Activated CD8-positive, alpha-beta memory T cell treated with anti-CD3 and anti-CD28 coated beads, Interleukin-2, amount 50 U/mL, for 24 hours (primary cell): ENCODE data around the gene HADHA.

Source experiments
- DNase-seq: peaks from one replicate; pipeline ENCODE4 v3.0.0-alpha.2; 2020; ENCODE audit errors: extremely low read depth

HADHA gene

DNA sequence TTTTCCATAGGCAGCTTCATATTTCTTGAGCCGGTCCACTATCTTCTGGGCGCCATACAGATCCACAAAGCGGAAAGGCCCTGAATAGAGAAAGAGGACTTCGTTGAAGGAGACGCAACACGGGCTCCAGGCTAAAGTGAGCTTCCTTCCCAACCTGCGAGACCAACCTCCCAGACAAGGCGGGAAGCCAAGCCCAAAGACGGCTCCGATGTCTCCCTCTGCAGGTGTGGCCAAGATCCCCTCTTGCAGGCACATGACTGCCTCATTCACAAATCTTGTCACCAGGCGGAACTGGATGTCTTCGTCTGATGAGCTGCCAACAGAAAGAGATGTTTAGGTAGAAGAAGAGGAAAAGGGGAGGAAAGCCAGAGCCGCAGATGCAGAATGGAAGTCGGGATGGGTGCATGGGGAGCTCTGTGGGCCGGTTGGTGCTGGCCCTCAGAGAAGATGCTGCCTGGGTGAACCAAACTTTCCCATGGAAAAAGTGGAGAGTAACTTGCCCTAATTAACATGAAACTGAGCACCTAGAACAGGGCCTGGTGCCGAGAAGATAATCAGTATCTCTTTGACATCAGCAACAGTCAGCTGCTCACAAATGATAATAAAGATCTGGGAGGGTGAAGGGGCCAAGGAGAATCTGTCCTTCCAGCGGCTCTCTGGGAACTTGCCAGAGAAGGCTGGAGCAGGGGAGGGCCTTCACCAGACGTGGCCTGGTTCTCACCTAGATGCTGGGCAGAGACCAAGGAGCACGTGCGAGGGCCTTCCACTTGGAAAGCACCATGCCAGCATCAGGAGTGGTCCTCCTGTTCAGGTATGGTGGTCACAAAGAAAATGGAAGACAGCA is 52.9 kb downstream of the HADHA start:
- no peak for DNase-seq

DNA sequence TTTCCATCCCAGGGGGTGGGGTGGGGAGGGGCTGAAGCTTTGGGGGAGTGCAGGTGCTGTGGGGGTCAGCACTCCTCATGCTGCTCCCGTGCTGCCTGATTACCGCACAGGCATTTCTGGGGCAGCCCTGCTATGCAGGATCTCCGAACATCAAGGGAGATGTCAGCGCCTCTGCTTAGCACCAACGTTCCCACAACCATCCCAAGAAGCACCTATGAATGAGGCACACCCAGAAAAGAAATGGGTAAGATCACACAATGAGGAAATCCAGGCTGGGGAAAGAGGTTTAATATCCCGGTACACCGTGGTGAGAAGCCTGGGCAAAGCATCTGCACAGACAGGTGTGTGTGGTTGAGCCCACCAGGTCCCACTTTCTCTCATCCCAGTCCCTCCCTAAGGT is 54.1 kb downstream of the HADHA start:
- DNase-seq: no peak

DNA sequence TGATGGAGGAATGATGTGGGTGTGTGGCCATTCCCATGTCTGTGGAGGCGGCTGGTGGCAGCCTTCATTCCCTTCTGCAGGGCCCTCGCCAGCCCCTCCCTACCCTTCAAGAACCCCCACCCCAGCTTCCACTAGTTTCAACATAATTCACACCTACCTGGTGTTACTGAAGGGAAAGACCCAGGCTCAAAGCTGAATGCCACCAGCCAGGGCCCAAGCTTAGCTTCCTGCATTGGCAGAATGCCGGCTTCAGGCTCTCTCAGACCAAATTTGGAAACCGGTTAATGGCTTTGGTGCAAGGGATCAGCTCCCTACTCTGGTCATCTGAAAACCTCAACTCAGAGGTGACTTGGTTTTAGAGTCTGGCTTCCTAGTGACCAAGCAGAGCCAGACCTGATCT is 54.7 kb downstream of the HADHA start:
- DNase-seq: no peak

DNA sequence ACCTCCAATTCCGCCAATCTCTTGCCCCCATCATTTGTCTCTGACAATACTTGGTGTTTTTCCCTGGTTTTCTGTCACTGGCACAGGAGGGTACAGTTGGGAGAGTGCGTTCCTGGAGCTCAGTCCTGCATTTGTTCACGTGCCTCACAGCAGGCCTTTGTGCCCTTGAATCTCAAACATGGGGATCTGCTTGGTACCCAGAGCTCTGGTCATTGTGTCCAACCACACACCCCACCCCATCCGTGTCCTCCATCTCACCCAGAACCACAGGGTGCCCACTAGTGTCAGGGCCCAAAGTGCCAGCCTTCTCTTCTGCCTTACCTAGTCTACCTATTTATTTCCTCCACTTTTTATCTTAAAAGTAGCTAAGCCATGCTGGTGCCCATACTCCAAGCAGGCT is 55.3 kb downstream of the HADHA start:
- DNase-seq: no peak

DNA sequence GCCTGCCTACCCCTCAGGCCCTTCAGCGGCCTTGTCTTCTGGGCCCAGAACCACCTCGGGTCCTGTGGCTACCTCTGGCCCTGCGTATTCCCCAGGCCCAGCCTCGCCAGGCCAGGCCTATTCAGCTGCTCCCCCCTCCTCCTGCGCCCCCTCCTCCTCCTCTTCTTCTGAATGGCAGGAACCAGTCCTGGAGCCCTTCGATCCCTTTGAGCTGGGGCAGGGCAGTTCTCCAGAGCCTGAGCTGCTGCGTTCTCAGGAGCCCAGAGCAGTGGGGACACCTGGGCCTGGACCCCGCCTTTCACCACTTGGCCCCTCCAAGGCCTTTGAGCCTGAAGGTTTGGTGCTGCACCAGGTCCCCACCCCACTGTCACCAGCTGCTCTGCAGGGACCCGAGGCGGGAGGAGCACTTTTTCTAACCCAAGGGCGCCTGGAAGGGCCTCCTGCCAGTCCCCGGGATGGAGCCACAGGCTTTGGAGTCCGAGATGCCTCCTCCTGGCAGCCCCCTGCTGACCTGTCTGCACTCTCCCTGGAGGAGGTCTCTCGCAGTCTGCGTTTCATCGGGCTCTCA is 56.8 kb downstream of the HADHA start:
- no peak for DNase-seq

DNA sequence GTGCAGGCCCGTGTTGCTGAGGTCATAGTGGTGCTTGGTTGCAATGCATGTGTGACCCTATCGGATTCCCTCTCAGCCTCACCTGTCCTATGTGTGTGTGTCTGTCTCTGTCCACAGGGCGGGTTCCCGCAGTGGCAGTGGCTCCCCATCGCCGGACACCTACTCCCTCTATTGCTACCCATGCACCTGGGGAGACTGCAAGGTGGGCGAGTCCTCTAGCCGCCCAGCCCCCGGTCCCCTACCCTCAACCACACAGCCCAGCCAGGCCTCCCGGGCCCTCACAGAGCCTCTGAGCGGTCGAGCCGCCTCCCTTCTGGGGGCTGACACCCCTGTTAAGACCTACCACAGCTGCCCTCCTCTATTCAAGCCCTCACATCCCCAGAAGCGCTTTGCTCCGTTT is 57.3 kb downstream of the HADHA start:
- DNase-seq: no peak

DNA sequence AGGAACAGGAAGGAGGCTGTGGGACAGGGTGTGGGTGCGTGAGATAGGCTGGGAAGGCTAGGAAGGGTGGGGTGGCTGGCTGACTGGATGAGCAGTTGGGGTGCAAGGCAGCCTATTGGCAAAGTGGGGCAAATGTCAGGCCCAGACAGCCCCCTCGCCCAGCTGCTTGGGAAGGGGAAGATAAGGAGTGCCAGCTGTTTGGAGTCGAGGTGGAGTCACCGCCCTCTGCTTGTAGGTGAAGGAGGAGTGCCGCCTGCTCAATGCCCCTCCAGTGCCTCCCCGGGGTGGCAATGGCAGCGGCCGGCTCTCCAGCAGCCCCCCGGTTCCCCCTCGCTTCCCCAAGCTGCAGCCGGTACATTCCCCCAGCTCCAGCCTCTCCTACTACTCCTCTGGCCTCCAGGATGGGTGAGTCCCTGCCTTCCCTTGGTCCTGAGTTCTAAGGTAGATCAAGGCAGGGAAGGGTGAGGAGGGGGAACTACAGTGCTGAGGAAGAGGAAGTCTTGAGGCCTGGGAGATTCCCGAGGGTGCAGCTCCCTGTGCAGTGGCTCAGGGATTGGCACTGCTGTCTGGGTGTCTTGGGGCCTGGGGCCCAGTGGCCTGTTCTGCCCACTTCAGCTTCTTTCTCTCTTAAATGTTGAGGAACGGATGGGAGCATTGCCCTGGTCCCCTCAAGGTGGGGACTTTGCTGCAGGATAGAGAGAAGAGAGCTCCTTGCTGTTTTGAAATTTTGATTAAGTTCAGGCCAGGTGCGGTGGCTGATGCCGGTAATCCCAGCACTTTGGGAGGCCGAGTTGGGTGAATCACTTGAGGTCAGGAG is 58.3 kb downstream of the HADHA start:
- no peak for DNase-seq

DNA sequence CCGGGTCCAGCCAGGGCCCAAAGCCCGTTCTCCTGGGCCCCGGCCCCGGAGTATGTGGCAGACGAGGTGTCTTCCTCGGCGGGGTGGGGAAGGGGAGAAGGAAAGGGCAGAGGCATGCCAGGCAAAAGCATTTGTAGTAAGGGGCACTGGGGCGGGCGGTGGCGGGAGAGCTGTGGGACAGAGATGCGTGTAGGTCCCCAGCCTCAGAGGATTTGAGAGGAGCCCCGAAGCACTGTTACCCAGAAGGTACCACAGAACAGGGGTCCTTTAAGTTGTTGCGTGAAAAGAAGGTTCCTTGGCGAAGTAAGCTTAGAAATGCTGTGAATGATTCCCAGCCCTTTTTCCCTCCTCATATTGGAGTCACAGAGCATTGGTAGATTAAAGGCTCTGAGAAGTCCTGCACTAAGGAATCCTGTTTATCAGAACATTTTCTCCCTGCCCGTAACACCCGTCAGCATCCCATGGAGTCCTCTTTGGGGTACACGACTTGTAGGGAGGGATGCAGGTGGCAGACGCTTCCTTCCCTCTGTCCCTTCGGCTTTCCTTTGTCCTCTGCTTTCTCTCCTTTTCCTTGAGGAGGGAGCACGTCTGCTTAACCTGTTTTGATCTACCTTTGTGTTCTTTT is 59.0 kb downstream of the HADHA start:
- DNase-seq: no peak

DNA sequence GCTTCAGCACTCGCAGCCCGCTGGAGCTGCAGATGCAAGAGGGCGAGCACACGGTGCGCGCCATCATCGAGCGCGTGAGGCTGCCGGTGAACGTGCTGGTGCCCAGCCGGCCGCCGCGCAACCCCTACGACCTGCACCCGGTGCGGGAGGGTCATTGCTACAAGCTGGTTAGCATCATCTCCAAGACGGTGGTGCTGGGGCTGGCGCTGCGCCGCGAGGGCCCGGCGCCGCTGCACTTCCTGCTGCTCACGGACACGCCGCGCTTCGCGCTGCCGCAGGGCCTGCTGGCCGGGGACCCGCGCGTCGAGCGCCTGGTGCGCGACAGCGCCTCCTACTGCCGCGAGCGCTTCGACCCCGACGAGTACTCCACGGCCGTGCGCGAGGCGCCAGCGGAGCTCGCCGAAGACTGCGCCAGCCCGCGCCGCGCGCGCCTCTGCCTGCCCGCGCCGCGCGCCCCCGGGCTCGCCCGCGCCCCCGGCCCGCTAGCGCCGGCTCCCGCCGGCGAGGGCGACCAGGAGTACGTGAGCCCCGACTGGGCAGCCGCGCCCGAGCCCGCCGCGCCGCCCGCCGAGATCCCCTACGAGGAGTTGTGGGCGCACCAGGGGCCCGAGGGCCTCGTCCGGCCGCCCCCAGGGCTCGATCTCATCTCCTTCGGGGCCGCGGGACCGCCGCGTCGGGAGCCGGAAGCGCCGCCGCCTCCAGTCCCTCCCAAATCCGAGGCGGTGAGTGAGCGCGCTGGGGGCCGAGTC is 59.7 kb downstream of the HADHA start:
- peak; percentile 39 for DNase-seq

DNA sequence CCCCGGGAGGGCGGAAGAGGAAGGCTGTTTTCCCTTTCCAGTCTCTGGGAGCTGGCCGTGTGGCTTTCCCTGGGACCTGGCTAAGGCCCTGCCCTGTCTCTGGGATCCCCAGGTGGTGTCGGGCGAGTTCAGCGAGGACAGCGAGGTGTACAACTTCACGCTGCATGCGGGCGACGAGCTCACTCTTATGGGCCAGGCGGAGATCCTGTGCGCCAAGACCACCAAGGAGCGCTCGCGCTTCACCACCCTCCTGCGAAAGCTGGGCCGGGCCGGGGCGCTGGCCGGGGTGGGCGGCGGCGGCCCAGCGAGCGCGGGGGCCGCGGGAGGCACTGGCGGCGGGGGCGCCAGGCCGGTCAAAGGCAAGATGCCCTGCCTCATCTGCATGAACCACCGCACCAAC is 60.3 kb downstream of the HADHA start:
- no peak for DNase-seq

DNA sequence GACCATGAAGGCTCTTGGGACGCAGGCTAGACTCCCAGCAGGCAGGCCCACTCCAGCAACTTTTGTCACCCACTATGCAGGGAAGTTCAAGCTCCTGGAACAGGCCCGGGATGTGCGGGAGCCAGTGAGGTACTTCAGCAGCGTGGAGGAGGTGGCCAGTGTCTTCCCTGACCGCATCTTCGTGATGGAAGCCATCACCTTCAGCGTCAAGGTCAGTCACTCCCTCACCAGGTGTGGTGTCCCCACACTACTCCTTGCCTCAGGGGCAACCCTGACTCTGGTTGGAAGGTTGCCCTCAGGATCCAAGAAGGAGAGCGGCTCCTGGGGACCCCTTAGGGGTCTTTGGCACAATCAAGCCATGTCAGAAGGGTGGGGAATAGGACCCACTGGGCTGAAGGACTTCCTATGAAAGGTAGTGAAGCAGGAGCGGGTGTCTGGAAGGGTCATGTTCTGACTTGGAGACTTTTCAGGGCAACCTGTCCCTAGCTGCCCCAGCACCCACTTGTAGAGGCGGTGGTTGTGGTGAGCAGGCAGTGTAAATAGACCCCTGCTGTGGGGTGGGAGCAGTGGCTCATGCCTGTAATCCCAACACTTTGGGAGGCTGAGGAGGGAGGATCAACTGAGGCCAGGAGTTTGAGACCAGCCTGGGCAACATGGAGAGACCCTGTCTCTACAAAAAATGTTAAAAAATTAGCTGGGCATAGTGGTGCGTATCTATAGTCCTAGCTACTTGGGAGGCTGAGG is 61.4 kb downstream of the HADHA start:
- DNase-seq: no peak

DNA sequence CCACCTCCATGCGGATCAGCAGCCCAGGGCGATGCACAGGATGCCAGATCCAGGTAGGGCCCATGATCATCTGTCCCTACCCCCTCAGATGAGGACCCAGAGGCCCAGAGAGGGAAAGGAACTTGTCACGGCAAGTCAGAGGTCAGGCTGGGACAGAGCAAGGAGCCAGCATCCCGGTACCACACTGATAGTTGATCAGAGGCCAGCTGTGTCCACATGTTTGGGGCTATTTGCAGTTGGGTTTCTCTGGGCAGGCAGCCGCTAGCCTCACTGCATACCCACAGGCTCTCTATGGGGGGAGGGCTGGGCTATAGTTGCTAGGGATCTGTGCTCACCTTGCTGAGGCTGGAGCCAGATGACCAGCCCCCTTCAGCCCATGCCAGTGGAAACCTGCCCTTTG is 62.0 kb downstream of the HADHA start:
- no peak for DNase-seq

DNA sequence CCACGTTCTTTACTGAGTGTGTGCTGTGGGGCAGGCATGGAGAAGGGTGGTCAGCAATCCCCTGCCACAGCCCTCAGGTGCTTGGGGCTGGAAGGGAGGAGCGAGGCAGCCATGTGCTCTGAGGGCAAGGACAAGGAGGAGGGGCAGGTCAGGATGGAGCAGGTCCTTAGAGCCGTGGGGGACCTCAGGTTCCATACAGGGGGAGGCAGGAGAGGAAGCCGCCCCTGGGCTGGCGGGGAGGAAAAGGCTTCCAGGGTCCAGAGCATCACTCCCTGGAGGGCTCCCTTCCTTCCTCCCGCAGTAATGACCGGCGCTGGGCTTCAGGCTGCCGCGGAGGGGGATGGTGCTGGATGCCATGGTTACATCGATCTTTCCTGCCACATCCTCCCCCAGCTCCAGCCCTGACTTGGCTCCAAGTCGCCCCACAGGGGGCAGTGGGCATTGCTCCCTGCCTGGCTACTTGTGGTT is 65.0 kb downstream of the HADHA start:
- DNase-seq: no peak

DNA sequence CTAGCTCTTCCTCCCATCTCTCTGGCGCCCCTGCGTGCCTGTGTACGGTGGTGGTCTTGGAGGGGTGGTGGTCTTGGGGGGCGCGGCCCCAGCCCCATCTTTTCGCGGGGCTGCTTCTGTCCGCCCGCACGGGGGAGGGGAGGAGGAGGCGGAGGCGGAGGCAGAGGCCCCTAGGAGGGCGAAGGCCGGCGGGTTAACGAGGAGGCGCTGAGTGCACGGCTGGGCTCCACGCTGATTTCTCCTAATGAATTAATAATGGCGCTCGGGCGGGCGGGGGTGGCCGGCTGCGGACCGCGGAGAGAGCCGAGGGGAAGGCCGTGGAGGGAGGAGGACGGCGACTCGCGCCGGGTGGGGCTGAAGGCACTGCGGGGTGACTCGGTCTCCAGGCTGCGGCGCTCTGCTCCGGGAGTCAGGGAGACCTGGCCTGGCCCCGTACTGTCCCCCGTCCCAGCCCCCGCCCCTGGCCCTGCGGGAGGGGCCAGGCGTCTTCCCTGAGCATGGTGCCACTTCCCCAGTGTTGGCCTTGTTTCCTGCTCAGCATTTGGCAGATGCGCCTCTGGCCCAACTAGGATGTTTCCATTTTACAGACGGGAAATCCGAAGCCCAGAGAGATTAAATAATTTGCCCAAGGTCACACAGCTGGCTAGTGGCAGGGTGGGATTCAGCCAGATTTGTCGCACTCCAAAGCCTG is 65.5 kb downstream of the HADHA start:
- no peak for DNase-seq

DNA sequence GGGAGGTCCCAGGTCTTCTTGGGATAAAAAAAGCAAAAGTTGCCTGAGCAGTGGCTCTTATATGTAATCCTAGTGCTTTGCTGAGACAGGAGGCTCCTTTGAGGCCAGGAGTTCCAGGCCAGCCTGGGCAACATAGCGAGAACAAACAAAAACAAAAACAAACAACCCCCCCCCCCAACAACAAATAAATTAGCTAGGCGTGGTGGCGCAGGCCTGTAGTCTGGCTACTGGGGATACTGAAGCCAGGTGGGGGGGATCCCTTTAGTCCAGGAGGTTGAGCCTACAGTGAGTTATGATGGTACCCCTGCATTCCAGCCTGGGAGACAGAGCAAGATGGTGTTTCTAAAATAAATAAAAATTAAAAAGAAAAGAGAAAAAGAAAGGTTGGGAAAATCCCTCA is 66.2 kb downstream of the HADHA start:
- DNase-seq: no peak

DNA sequence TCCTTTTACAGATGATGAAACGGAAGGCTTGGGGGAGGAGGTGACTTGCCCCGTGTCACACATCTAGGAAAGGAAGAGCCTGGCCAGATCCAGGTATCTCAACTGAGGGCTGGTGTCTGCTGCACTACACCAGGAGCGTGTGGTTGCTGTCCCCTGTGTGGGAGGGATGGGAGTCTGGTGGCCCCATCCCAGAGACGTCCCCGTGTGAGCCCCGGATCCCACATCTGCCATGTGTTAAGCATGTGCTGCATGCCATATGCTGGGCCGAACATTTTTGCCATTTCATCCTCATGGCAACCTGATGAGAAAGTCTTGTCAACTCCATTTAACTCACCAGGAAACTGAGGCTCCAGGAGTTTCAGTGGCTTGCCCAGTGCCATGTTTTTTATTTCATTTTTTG is 67.3 kb downstream of the HADHA start:
- no peak for DNase-seq

DNA sequence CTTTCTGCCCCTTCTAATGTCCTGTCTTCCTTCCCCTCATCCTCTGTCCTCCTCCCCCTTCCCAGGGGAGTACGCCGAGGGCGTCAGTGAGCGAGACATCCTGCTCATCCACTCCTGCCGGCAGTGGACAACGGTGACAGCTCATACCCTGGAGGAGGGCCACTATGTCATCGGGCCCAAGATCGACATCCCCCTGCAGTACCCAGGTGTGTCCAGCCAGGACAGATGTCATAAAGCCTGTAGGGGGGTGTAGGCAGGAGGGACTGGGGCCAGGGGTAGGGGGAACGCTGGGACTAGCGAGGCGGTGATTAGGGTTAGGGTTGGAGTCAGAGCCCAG is 68.2 kb downstream of the HADHA start:
- DNase-seq: no peak

DNA sequence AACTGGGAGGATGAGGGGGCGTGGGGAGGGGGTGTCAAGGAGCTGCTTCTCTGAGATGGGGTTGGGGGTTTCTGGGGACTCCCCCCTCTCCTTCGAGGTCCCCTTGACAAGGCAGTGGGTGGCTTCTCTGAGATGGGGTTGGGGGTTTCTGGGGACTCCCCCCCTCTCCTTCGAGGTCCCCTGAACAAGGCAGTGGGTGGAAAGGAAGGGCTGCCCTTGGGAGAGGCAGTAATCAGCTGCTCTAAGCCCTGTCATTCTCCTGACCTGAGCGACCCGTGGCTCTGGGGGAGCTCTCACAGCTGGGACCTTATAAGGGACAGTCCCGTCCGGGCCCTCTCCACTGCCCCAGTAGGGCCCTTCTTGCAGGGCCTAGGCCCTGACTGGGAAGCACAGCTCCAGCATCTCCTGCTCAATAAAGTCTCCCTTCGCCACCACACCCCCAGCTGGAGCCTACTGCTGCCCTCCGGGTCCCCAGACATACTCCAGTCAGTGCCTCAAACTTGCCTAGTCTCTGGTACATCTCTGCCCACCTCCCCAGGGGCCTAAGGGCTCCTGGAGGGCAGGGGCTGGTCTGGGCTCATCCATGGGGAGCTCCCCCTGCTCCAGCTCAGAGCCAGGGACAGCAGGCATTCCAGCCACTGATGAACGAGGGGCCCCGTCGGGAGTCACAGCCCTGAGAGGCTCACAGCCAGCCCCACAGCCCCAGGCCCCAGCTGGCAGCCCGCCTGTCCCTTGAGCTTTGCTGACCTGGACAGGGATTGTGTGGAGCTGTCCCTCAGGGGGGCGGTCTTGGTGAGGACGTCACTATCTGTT is 68.8 kb downstream of the HADHA start:
- no peak for DNase-seq

DNA sequence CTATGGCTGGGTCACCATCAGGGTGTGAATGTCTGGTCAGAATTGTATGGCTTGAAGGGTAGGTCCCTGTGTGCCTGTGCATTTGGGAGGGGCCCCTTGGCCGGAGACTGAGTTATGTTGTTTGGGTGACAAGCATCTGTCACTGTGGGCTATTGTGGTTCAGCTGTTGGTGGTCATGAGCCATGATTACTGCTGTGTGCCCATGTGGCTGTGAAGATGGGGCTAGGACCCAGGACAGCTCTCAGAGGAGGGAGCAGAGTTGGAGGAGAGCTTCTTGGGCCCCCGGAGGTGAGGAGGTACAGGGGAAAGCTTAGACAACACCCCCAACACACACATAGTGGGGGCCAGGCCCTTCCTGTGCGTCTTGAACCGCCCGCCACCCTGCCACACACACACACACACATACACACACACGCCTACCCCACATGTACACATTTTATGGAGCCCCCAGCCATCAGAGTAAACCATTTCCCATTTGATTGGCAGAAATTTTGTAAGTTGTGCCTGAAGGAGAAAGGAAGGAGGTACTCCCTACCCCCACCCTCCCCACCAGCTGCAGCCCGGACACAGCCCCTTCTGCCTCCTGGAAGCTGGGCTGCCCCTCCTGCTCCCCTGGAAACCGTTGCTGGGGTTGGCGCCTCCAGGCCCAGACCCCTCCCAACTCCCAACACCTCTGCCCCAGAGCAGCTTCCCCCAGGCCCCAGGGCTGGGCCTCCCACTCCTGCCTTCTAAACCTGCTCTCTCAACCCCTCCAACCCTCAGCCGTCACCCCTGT is 69.6 kb downstream of the HADHA start:
- DNase-seq: no peak
